HCT116 (cell line): Measurements from ENCODE around the gene VSIG2. TPM values are rescaled to one million over a fixed set of nuclear protein-coding genes. Genes with fewer than 3 reads are reported as not detected.

Experiments
- ATAC-seq: fragments of 200-7000 bp; cut with Tn5 transposase; 2 replicates; pipeline ENCODE4 v1.9.1; 2020; ENCODE audit warnings: mild to moderate bottlenecking, moderate library complexity
- BruUV-seq: library from RNA; stranded (reverse); fragments of 400-500 nt; replicated peaks from 2 replicates; lab custom pipeline; 2021; lab: Mats Ljungman, UMichigan
- CTCF ChIA-PET: fragments of 300-600 bp; sonication (Branson Sonifier 250); formaldehyde crosslinking; loops from one replicate; lab custom pipeline; 2021; ENCODE audit warnings: antibody characterized with exemption; lab: Charles Lee
- POLR2A ChIA-PET: fragments of 300-600, 350-600 bp; sonication (Branson Sonifier 250); formaldehyde crosslinking; loops from one replicate; lab custom pipeline; 2021; ENCODE audit warnings: antibody characterized with exemption; lab: Charles Lee
- RAD21 ChIA-PET, 2 experiments: fragments of 300-600 bp; sonication (Branson Sonifier 250); formaldehyde crosslinking; loops; one replicate each; lab custom pipeline; 2023; ENCODE audit warnings: low total read pairs in 2 of 2; ENCODE audit not compliant: uncharacterized antibody in 2 of 2, unreplicated experiment in 2 of 2, low non-redundant PET in 1 of 2; lab: Charles Lee
- DNase-seq: peaks from one replicate; pipeline ENCODE4 v3.0.0-alpha.2; 2010; ENCODE audit warnings: low read depth, low spot score
- H2AFZ ChIP-seq: fragments of 200-600 bp; shearing (Covaris generic), sonication (generic); 2 replicates; pipeline ENCODE4 v1.6.1; 2017; ENCODE audit warnings: low read depth, mixed run types, mixed read lengths, antibody characterized with exemption, low read length; ENCODE audit not compliant: poor library complexity, severe bottlenecking
- H3K27ac ChIP-seq: 2 replicates; pipeline ENCODE4 v1.5.1; 2012; ENCODE audit warnings: low read depth, low read length
- H3K27me3 ChIP-seq: fragments of 200-600 bp; sonication (generic); 2 replicates; pipeline ENCODE4 v1.6.1; 2016; ENCODE audit warnings: mixed run types, low read length, mixed read lengths; ENCODE audit not compliant: insufficient read depth
- H3K36me3 ChIP-seq, 2 experiments: fragments of 200-500 bp in 1 of 2; fragments of 200-600 bp in 1 of 2; sonication (Bioruptor generic) in 1 of 2; sonication (generic) in 1 of 2; 2 replicates each; pipeline versions ENCODE4 v1.5.1 to v1.6.1; 2014 to 2016; ENCODE audit warnings: low read length in 2 of 2, inconsistent platforms in 1 of 2, mixed read lengths in 1 of 2, mixed run types in 1 of 2; ENCODE audit not compliant: insufficient read depth in 2 of 2, control insufficient read depth in 1 of 2
- H3K4me1 ChIP-seq, 2 experiments: fragments of 200-600 bp in 1 of 2; sonication (generic) in 1 of 2; 2 replicates each; pipeline versions ENCODE4 v1.5.1 to v1.6.1; 2012 to 2017; ENCODE audit warnings: low read length in 2 of 2, inconsistent platforms in 1 of 2, mild to moderate bottlenecking in 1 of 2, mixed read lengths in 1 of 2, mixed run types in 1 of 2, moderate library complexity in 1 of 2; ENCODE audit not compliant: insufficient read depth in 2 of 2, control insufficient read depth in 1 of 2
- H3K4me2 ChIP-seq: fragments of 200-600 bp; sonication (generic); 2 replicates; pipeline ENCODE4 v1.6.1; 2017; ENCODE audit warnings: mixed run types, low read length, mixed read lengths
- H3K4me3 ChIP-seq, 2 experiments: fragments of 200-600 bp in 1 of 2; sonication (generic) in 1 of 2; replicated peaks in 1 of 2; 2 replicates each; pipeline ENCODE4 v1.5.1; 2011 to 2016; ENCODE audit warnings: low read length in 2 of 2, control low read depth in 1 of 2, low read depth in 1 of 2, mild to moderate bottlenecking in 1 of 2, mixed read lengths in 1 of 2, mixed run types in 1 of 2
- H3K79me2 ChIP-seq: fragments of 200-600 bp; sonication (generic); 2 replicates; pipeline ENCODE4 v1.6.1; 2017; ENCODE audit warnings: mild to moderate bottlenecking, mixed run types, low read length, moderate library complexity, mixed read lengths; ENCODE audit not compliant: insufficient read depth
- H3K9ac ChIP-seq: fragments of 200-600 bp; sonication (generic); 2 replicates; pipeline ENCODE4 v1.6.1; 2016; ENCODE audit warnings: low read length, mixed read lengths
- H3K9me2 ChIP-seq: fragments of 200-600 bp; sonication (generic), shearing (Covaris generic); 2 replicates; pipeline ENCODE4 v1.6.1; 2017; ENCODE audit warnings: mixed run types, mild to moderate bottlenecking, moderate library complexity; ENCODE audit not compliant: insufficient read depth
- H3K9me3 ChIP-seq, 2 experiments: fragments of 200-500 bp in 1 of 2; fragments of 200-600 bp in 1 of 2; sonication (Bioruptor generic) in 1 of 2; sonication (generic) in 1 of 2; 2 replicates each; pipeline ENCODE4 v1.6.1; 2014 to 2017; ENCODE audit warnings: low read length in 2 of 2, mixed read lengths in 2 of 2, inconsistent platforms in 1 of 2, low read depth in 1 of 2, mild to moderate bottlenecking in 1 of 2, mixed run types in 1 of 2, moderate library complexity in 1 of 2; ENCODE audit not compliant: control insufficient read depth in 1 of 2, insufficient read depth in 1 of 2
- H4K20me1 ChIP-seq: fragments of 200-600 bp; sonication (generic), shearing (Covaris generic); 2 replicates; pipeline ENCODE4 v1.6.1; 2017; ENCODE audit warnings: mixed run types, mild to moderate bottlenecking, moderate library complexity; ENCODE audit not compliant: insufficient read depth
- CEBPB ChIP-seq: IDR thresholded peaks from 2 replicates; pipeline ENCODE4 v1.6.1; 2012; ENCODE audit warnings: low read depth
- ELF1 ChIP-seq: IDR thresholded peaks from 2 replicates; pipeline ENCODE4 v1.6.1; 2012; ENCODE audit warnings: low read depth, borderline replicate concordance
- EZH2 ChIP-seq: fragments of 200-600 bp; sonication (generic); IDR thresholded peaks from 2 replicates; pipeline ENCODE4 v1.6.1; 2017; ENCODE audit warnings: antibody characterized with exemption, mixed run types
- FOSL1 ChIP-seq: IDR thresholded peaks from 2 replicates; pipeline ENCODE4 v1.6.1; 2012; ENCODE audit warnings: low read depth
- JUND ChIP-seq: IDR thresholded peaks from 2 replicates; pipeline ENCODE4 v1.6.1; 2012
- POLR2A ChIP-seq: IDR thresholded peaks from 2 replicates; pipeline ENCODE4 v1.7.0; 2011; ENCODE audit warnings: borderline replicate concordance; ENCODE audit not compliant: insufficient read depth, insufficient read length; ENCODE audit errors: extremely low read depth
- RAD21 ChIP-seq: IDR thresholded peaks from 2 replicates; pipeline ENCODE4 v1.6.1; 2012; ENCODE audit warnings: low read depth, mild to moderate bottlenecking
- SP1 ChIP-seq: IDR thresholded peaks from 2 replicates; pipeline ENCODE4 v1.6.1; 2012; ENCODE audit warnings: low read depth
- YY1 ChIP-seq: IDR thresholded peaks from 2 replicates; pipeline ENCODE4 v1.6.1; 2011; ENCODE audit warnings: low read length, low read depth, moderate library complexity, mild to moderate bottlenecking; ENCODE audit not compliant: insufficient replicate concordance; ENCODE audit errors: extremely low read depth
- ZFX ChIP-seq: fragments of 450-650 bp; IDR thresholded peaks from 2 replicates; pipeline ENCODE4 v1.6.1; 2017
- intact Hi-C: fragments of 100-400 bp; cut with micrococcal nuclease; formaldehyde crosslinking; loops from 2 replicates; pipeline ENCODE4 v1.10.0; 2022
- total RNA-seq: library from RNA; stranded (reverse); gene quantifications from one replicate; pipeline ENCODE4 v1.2.1, GENCODE V29; 2021; ENCODE audit not compliant: unreplicated experiment
- TF ChIP-seq, protein P1 (sequence below): IDR thresholded peaks from 2 replicates; pipeline ENCODE4 v1.6.1; 2011; ENCODE audit warnings: mild to moderate bottlenecking, low read length, moderate library complexity; ENCODE audit not compliant: insufficient replicate concordance; ENCODE audit errors: extremely low read depth
- TF ChIP-seq, protein P2 (sequence below), 3 experiments: fragments of 200-600 bp in 1 of 3; sonication (generic) in 1 of 3; IDR thresholded peaks in 2 of 3; conservative IDR thresholded peaks in 1 of 3; 2 replicates each; pipeline ENCODE4 v1.5.1; 2012 to 2017; ENCODE audit warnings: low read depth in 2 of 3, low read length in 2 of 3, antibody characterized with exemption in 1 of 3, borderline replicate concordance in 1 of 3, control low read depth in 1 of 3, mild to moderate bottlenecking in 1 of 3, mixed read lengths in 1 of 3, mixed run types in 1 of 3, moderate library complexity in 1 of 3; ENCODE audit not compliant: insufficient read depth in 1 of 3
- TF ChIP-seq, protein P3 (sequence below): IDR thresholded peaks from 2 replicates; pipeline ENCODE4 v1.6.1; 2012; ENCODE audit warnings: low read depth
- TF ChIP-seq, protein P4 (sequence below): IDR thresholded peaks from 2 replicates; pipeline ENCODE4 v1.6.1; 2012

Gene VSIG2
- total RNA-seq, 1 experiment from 2014 or later, result not detected

DNA sequence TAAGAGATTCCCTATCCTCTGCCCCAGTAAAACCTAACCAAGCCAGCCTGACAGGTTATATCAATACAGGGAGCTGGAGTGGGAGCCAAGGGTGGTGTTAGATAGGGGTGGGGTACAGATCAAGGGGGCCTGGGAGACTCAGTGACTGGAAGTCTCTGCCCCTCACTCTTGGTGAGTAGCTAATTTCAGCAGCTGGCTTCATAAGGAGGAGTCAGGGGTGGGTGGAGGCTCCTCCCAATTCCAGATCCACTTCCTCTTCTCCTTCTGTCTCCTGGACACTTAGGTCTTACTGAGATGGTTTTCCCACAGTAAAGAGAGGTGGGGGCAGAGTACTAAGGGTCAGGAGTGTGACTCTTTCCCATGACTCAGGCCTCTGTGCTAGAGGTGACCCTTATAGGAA is 1.1 kb upstream of the VSIG2 start (continued):
- TF ChIP-seq, protein P1, sequence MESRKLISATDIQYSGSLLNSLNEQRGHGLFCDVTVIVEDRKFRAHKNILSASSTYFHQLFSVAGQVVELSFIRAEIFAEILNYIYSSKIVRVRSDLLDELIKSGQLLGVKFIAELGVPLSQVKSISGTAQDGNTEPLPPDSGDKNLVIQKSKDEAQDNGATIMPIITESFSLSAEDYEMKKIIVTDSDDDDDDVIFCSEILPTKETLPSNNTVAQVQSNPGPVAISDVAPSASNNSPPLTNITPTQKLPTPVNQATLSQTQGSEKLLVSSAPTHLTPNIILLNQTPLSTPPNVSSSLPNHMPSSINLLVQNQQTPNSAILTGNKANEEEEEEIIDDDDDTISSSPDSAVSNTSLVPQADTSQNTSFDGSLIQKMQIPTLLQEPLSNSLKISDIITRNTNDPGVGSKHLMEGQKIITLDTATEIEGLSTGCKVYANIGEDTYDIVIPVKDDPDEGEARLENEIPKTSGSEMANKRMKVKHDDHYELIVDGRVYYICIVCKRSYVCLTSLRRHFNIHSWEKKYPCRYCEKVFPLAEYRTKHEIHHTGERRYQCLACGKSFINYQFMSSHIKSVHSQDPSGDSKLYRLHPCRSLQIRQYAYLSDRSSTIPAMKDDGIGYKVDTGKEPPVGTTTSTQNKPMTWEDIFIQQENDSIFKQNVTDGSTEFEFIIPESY, result no peak
- TF ChIP-seq, protein P2, sequence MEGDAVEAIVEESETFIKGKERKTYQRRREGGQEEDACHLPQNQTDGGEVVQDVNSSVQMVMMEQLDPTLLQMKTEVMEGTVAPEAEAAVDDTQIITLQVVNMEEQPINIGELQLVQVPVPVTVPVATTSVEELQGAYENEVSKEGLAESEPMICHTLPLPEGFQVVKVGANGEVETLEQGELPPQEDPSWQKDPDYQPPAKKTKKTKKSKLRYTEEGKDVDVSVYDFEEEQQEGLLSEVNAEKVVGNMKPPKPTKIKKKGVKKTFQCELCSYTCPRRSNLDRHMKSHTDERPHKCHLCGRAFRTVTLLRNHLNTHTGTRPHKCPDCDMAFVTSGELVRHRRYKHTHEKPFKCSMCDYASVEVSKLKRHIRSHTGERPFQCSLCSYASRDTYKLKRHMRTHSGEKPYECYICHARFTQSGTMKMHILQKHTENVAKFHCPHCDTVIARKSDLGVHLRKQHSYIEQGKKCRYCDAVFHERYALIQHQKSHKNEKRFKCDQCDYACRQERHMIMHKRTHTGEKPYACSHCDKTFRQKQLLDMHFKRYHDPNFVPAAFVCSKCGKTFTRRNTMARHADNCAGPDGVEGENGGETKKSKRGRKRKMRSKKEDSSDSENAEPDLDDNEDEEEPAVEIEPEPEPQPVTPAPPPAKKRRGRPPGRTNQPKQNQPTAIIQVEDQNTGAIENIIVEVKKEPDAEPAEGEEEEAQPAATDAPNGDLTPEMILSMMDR (IDR thresholded peaks at IDR 0.05 in 2 of 3, conservative IDR thresholded peaks at IDR 0.05 in 1 of 3; ENCODE audit: borderline replicate concordance in 1 of 3, insufficient read depth in 1 of 3, low read depth in 2 of 3, low read length in 2 of 3), result no peak
- TF ChIP-seq CEBPB, result no peak

DNA sequence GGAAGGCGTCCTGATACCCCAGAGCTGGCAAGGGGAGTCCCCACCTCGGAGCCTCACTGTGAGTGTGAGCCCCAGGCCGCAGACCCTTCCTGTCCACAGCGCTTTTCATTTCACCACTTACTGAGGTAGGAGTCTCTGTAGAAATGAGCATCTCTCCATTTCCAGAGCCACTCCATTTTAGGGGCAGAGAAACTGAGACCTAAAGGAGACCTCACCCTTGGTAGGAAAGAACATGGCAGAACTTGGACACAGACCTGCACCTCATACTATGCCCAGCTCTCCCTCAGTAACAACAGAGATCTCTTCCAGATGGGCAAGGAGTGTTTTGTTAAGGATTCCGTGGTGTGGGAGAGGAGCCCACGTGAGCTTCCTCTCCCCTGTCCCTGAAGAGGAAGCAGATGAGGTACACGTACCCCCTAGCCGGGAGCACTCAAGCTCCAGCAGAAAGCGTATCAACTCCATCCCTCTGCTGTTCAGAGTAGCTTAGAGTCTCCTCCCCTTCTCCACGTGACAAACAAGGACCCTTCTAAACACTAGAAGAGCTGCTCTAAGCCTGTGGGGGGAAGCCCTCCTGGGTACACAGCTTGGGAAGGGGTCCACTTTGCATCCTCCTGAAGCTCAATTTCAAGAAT is 532 bp upstream of the VSIG2 start:
- ChIA-PET RAD21 (no interaction called here), CTCF (interaction anchor here (0.8 kb wide), 1 partner anchor 9 kb away, joined by 4 read pairs; no protein-coding TSS in a partner anchor), POLR2A (no interaction called here)
- H3K36me3 ChIP-seq, result no peaks in the 10 kb centered on the region
- H3K79me2 ChIP-seq, result no peaks in the 10 kb centered on the region
- ATAC-seq, result no peak
- H2AFZ ChIP-seq, result no peak overlapping the region
- H3K9me3 ChIP-seq, result no peaks in the 10 kb centered on the region
- H3K9me2 ChIP-seq, result no peaks in the 10 kb centered on the region
- H3K27me3 ChIP-seq, result no peaks in the 10 kb centered on the region
- no peak overlapping the region for H3K9ac ChIP-seq
- DNase-seq, result no peak
- no peaks in the 10 kb centered on the region for H4K20me1 ChIP-seq
- BruUV-seq, result no TSS peak
- intact Hi-C loops, result no loop called here
- H3K4me3 ChIP-seq, result no peak overlapping the region
- H3K4me2 ChIP-seq, result no peak overlapping the region
- peaks cover 3 to 19% of the 10 kb centered on the region in 2 experiments for H3K4me1 ChIP-seq
- H3K27ac ChIP-seq, result no peak overlapping the region
- TF ChIP-seq RAD21 (no peak), POLR2A (no peak), JUND (no peak), YY1 (no peak), ZFX (no peak), EZH2 (no peak), SP1 (no peak), FOSL1 (no peak), ELF1 (no peak)
- TF ChIP-seq, protein P3, sequence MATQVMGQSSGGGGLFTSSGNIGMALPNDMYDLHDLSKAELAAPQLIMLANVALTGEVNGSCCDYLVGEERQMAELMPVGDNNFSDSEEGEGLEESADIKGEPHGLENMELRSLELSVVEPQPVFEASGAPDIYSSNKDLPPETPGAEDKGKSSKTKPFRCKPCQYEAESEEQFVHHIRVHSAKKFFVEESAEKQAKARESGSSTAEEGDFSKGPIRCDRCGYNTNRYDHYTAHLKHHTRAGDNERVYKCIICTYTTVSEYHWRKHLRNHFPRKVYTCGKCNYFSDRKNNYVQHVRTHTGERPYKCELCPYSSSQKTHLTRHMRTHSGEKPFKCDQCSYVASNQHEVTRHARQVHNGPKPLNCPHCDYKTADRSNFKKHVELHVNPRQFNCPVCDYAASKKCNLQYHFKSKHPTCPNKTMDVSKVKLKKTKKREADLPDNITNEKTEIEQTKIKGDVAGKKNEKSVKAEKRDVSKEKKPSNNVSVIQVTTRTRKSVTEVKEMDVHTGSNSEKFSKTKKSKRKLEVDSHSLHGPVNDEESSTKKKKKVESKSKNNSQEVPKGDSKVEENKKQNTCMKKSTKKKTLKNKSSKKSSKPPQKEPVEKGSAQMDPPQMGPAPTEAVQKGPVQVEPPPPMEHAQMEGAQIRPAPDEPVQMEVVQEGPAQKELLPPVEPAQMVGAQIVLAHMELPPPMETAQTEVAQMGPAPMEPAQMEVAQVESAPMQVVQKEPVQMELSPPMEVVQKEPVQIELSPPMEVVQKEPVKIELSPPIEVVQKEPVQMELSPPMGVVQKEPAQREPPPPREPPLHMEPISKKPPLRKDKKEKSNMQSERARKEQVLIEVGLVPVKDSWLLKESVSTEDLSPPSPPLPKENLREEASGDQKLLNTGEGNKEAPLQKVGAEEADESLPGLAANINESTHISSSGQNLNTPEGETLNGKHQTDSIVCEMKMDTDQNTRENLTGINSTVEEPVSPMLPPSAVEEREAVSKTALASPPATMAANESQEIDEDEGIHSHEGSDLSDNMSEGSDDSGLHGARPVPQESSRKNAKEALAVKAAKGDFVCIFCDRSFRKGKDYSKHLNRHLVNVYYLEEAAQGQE, result no peak
- TF ChIP-seq, protein P1, result no peak
- TF ChIP-seq, protein P4, sequence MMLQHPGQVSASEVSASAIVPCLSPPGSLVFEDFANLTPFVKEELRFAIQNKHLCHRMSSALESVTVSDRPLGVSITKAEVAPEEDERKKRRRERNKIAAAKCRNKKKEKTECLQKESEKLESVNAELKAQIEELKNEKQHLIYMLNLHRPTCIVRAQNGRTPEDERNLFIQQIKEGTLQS, result no peak
